ENCODE measurements around the gene PTH2R. TPM values are rescaled to one million over a fixed set of nuclear protein-coding genes. Genes with fewer than 3 reads are reported as not detected.

PTH2R gene
- total and polyA plus RNA-seq, 2 donors (not counting 3 experiments of a cell fraction or from before 2014, with no cell fraction given) = not detected

DNA sequence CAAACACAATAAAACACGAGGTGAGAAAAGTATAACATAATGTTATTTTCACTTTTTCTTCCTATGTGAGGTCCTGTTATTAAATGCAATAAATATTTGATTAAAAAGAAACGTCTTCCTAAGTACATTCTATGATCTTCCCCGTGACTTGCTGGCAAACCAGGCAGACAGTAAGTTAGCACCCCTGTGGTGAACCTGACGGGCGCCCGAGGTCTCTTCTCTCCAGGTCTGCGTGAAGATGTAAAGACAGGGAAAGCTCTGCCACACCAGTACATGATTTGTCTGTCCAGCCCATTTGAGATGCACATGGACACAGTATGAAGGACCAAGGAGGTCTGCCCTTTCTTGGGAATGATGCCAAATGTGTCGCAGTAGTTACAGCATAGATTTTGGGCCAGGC is 57.6 kb downstream of the PTH2R start:
- no peaks in the 10 kb centered on the region for H3K9me1 ChIP-seq (replicated peaks; ENCODE audit: control insufficient read depth, extremely low read depth, insufficient read depth, low read length)

DNA sequence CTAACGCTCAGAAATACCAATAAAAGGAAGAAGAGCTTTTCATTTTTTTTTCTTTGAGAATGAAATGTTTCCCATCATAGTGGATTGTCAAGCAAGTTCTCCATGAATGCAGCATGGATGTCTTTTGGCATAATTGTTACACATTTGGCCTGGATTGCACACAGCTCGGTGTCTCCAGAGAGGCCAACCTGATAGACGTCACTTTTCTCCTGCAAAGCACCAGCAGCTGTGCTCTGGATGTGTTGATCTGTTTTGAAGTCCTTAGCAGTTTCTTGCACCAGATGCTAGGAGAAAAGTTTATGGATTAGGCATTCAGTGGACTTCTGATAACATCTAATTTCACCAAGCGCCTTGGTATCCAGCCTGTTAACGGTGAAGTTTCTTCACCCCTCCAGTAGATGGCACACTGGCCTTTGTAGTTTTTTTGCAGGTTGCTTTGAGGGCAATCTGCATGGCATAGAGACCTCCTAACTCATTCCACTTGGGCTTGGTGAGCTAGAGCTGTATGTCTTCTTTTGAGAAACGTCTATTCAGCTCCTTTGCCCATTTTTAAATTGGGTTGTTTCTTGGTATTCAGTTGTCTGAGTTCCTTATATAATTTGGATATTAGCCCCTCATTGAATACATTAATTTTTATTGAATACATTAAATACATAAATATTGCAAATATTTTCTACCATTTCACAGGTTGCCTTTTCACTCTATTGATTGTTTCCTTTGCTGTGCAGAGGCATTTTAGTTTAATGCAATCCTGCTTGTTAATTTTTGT is 59.7 kb downstream of the PTH2R start:
- POLR2A ChIA-PET = no interaction called here
- peak; percentile 8 for FAIRE-seq

More for the DNA sequence above, 57.6 kb downstream of the PTH2R start:
- Histone ChIP-seq H2AFZ (ENCODE audit: low read depth, low read length) (no peak overlapping the region), H3K27me3 (ENCODE audit: control insufficient read depth in 2 of 2, insufficient read depth in 2 of 2, low read length in 2 of 2) (no peaks in the 10 kb centered on the region), H3K79me2 (ENCODE audit: control insufficient read depth, insufficient read depth, low read length) (no peaks in the 10 kb centered on the region), H4K20me1 (replicated peaks; ENCODE audit: control insufficient read depth, extremely low read depth, insufficient read depth, low read length) (no peaks in the 10 kb centered on the region), H3K4me1 (ENCODE audit: control insufficient read depth, extremely low read depth, insufficient read depth, low read length) (no peaks in the 10 kb centered on the region), H3K4me2 (ENCODE audit: insufficient read depth, low read length) (no peak overlapping the region), H3K4me3 (replicated peaks in 1 of 3; ENCODE audit: insufficient read depth in 1 of 3, low read depth in 1 of 3, low read length in 3 of 3) (no peak overlapping the region), H3K9ac (replicated peaks; ENCODE audit: extremely low read depth, insufficient read depth, low read length) (no peak overlapping the region), H3K27ac (ENCODE audit: insufficient read depth, low read depth, low read length) (no peak overlapping the region), H3K36me3 (ENCODE audit: control insufficient read depth in 2 of 2, extremely low read depth in 1 of 2, insufficient read depth in 2 of 2, low read length in 2 of 2) (no peaks in the 10 kb centered on the region), H3K9me3 (replicated peaks; ENCODE audit: control insufficient read depth, insufficient read depth, low read length) (no peaks in the 10 kb centered on the region)
- intact Hi-C loops (cut with micrococcal nuclease) = no loop called here
- FAIRE-seq = no peak
- dilution Hi-C loops (cut with MboI; ENCODE audit: extremely low pct_ligation_motif_present, low sequenced_read_pairs) = no loop called here
- TF ChIP-seq EZH2 (IDR thresholded peaks at IDR 0.05; ENCODE audit: borderline replicate concordance, low read depth, low read length, severe bottlenecking) (no peak), GATA2 (IDR thresholded peaks at IDR 0.05; ENCODE audit: insufficient read depth, insufficient read length, low read depth, low read length) (no peak)
- TF ChIP-seq, protein P1, sequence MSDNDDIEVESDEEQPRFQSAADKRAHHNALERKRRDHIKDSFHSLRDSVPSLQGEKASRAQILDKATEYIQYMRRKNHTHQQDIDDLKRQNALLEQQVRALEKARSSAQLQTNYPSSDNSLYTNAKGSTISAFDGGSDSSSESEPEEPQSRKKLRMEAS (IDR thresholded peaks at IDR 0.05; ENCODE audit: insufficient read depth, insufficient read length) = no peak
- ChIA-PET CTCF (no interaction called here), POLR2A (no interaction called here)
- DNase-seq (ENCODE audit: low read depth, low spot score) = no peak
- BruUV-seq (replicated peaks) = no TSS peak

More for the DNA sequence above, 59.7 kb downstream of the PTH2R start:
- H3K9ac ChIP-seq (replicated peaks; ENCODE audit: extremely low read depth, insufficient read depth, low read length) = no peak overlapping the region
- TF ChIP-seq MYC (IDR thresholded peaks at IDR 0.05; ENCODE audit: low read depth, low read length) (no peak), GATA2 (IDR thresholded peaks at IDR 0.05; ENCODE audit: insufficient read depth, insufficient read length, low read depth, low read length) (peak; percentile 29)
- TF ChIP-seq, protein P1 (IDR thresholded peaks at IDR 0.05; ENCODE audit: insufficient read depth, insufficient read length) = no peak
- TF ChIP-seq, protein P2, sequence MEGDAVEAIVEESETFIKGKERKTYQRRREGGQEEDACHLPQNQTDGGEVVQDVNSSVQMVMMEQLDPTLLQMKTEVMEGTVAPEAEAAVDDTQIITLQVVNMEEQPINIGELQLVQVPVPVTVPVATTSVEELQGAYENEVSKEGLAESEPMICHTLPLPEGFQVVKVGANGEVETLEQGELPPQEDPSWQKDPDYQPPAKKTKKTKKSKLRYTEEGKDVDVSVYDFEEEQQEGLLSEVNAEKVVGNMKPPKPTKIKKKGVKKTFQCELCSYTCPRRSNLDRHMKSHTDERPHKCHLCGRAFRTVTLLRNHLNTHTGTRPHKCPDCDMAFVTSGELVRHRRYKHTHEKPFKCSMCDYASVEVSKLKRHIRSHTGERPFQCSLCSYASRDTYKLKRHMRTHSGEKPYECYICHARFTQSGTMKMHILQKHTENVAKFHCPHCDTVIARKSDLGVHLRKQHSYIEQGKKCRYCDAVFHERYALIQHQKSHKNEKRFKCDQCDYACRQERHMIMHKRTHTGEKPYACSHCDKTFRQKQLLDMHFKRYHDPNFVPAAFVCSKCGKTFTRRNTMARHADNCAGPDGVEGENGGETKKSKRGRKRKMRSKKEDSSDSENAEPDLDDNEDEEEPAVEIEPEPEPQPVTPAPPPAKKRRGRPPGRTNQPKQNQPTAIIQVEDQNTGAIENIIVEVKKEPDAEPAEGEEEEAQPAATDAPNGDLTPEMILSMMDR (IDR thresholded peaks at IDR 0.05; ENCODE audit: extremely low read depth in 1 of 2, insufficient read depth in 1 of 2, low read depth in 1 of 2, low read length in 2 of 2) = peak; percentile 34 to 41
- dilution Hi-C loops (cut with MboI; ENCODE audit: extremely low pct_ligation_motif_present, low sequenced_read_pairs) = no loop called here
- no peaks in the 10 kb centered on the region for H3K27me3 ChIP-seq (ENCODE audit: control insufficient read depth in 2 of 2, insufficient read depth in 2 of 2, low read length in 2 of 2)
- H3K27ac ChIP-seq (ENCODE audit: insufficient read depth, low read depth, low read length) = no peak overlapping the region
- no peak overlapping the region for H3K4me3 ChIP-seq (replicated peaks in 1 of 3; ENCODE audit: insufficient read depth in 1 of 3, low read depth in 1 of 3, low read length in 3 of 3)
- DNase-seq (ENCODE audit: low read depth, low spot score) = peak; percentile 3
- intact Hi-C loops (cut with micrococcal nuclease) = loop anchor here (2.0 kb wide), 2 partner anchors 862 to 956 kb away; no protein-coding TSS in a partner anchor
- no peaks in the 10 kb centered on the region for H3K4me1 ChIP-seq (ENCODE audit: control insufficient read depth, extremely low read depth, insufficient read depth, low read length)
- no peaks in the 10 kb centered on the region for H3K9me1 ChIP-seq (replicated peaks; ENCODE audit: control insufficient read depth, extremely low read depth, insufficient read depth, low read length)
- CTCF ChIA-PET = interaction anchor here (0.6 to 3.1 kb wide), 5 partner anchors 39 to 1732 kb away, joined by 3 to 23 read pairs (median 3); no protein-coding TSS in a partner anchor
- no peaks in the 10 kb centered on the region for H3K36me3 ChIP-seq (ENCODE audit: control insufficient read depth in 2 of 2, extremely low read depth in 1 of 2, insufficient read depth in 2 of 2, low read length in 2 of 2)
- H2AFZ ChIP-seq (ENCODE audit: low read depth, low read length) = no peak overlapping the region
- H3K4me2 ChIP-seq (ENCODE audit: insufficient read depth, low read length) = no peak overlapping the region
- no peaks in the 10 kb centered on the region for H3K9me3 ChIP-seq (replicated peaks; ENCODE audit: control insufficient read depth, insufficient read depth, low read length)
- no peaks in the 10 kb centered on the region for H4K20me1 ChIP-seq (replicated peaks; ENCODE audit: control insufficient read depth, extremely low read depth, insufficient read depth, low read length)
- BruUV-seq (replicated peaks) = no TSS peak
- H3K79me2 ChIP-seq (ENCODE audit: control insufficient read depth, insufficient read depth, low read length) = no peaks in the 10 kb centered on the region
